GM12892 (cell line): ENCODE results near the gene ARHGEF6.

Source experiments
- POLR2A ChIP-seq: IDR thresholded peaks from 2 replicates; pipeline ENCODE4 v1.6.1; 2011; ENCODE audit warnings: low read depth, low read length, control low read depth
- POLR2AphosphoS5 ChIP-seq: IDR thresholded peaks from 2 replicates; pipeline ENCODE4 v1.6.1; 2011; ENCODE audit warnings: low read depth, low read length, control low read depth
- TAF1 ChIP-seq: IDR thresholded peaks from 2 replicates; pipeline ENCODE4 v1.6.1; 2011; ENCODE audit warnings: low read depth, mild to moderate bottlenecking, control low read depth, low read length, borderline replicate concordance

DNA sequence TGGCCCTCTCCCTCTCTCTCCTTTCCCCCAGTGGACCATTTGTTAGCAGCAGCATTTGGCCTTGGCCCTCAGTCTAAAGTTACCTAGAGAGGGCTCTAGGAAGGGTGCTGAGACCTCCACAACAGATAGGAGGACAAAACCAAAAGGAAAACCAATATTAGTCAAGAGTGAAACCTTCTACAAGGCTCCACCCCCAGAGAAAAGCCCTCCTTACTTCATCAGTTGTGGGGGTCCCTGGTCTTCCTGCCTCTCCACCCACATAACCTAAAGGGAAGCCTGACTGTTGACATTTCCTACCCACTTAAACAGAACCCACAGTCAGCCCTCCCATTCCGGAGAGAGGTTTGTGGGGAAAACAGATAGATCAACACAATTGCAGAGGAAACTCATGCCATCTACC lies 137.5 kb downstream of the ARHGEF6 start:
- TF ChIP-seq POLR2AphosphoS5 (no peak), POLR2A (no peak), TAF1 (no peak)
